Endothelial cell (in vitro differentiated cells): Measurements from ENCODE around the gene XXYLT1. TPM values are rescaled to one million over a fixed set of nuclear protein-coding genes. Genes with fewer than 3 reads are reported as not detected.

Experiments
- DNase-seq: peaks from one replicate; pipeline ENCODE4 v3.0.0; 2021; ENCODE audit warnings: low spot score
- H3K27ac Mint-ChIP-seq: one replicate; pipeline ENCODE4 v1.8.0; 2021; ENCODE audit warnings: mixed read lengths, inconsistent platforms; ENCODE audit not compliant: unreplicated experiment
- H3K27me3 Mint-ChIP-seq: one replicate; pipeline ENCODE4 v1.8.0; 2021; ENCODE audit warnings: mild to moderate bottlenecking, moderate library complexity, mixed read lengths, inconsistent platforms; ENCODE audit not compliant: unreplicated experiment
- H3K36me3 Mint-ChIP-seq: one replicate; pipeline ENCODE4 v1.8.0; 2021; ENCODE audit warnings: mild to moderate bottlenecking, low read depth, mixed read lengths, inconsistent platforms; ENCODE audit not compliant: unreplicated experiment
- H3K4me1 Mint-ChIP-seq: one replicate; pipeline ENCODE4 v1.8.0; 2021; ENCODE audit warnings: mild to moderate bottlenecking, mixed read lengths, inconsistent platforms; ENCODE audit not compliant: unreplicated experiment
- H3K4me3 Mint-ChIP-seq: one replicate; pipeline ENCODE4 v1.8.0; 2021; ENCODE audit warnings: mild to moderate bottlenecking, mixed read lengths, inconsistent platforms; ENCODE audit not compliant: unreplicated experiment
- H3K9me3 Mint-ChIP-seq: one replicate; pipeline ENCODE4 v1.8.0; 2021; ENCODE audit warnings: mixed read lengths, inconsistent platforms; ENCODE audit not compliant: unreplicated experiment
- CTCF ChIP-seq: fragments of 200-600 bp; sonication (generic); IDR thresholded peaks from one replicate; pipeline ENCODE4 v1.5.0; 2021; ENCODE audit warnings: antibody characterized with exemption; ENCODE audit not compliant: unreplicated experiment
- total RNA-seq: library from RNA; stranded (reverse); fragmentation: NEBNext Ultra II Directional; extraction: Animal tissue kit (Norgen Biotek cat#: 25700); gene quantifications from one replicate; pipeline ENCODE4 v1.2.1, GENCODE V29; 2021; ENCODE audit not compliant: unreplicated experiment

XXYLT1 gene
- total RNA-seq, 1 donor from 2014 or later = 25.0 TPM

GRCh38 chr3:195210266-195210973, 60.5 kb downstream of the XXYLT1 start:
- no peak overlapping the region for H3K4me3 Mint-ChIP-seq
- no peak for DNase-seq

GRCh38 chr3:195209847-195210265, 61.1 kb downstream of the XXYLT1 start:
- DNase-seq = no peak
- H3K36me3 Mint-ChIP-seq = peaks cover 19% of the 10 kb centered on the region
- H3K4me3 Mint-ChIP-seq = no peak overlapping the region
- no peak for TF ChIP-seq CTCF
- peaks cover 7% of the 10 kb centered on the region for H3K27me3 Mint-ChIP-seq
- peak overlapping the region; percentile 57 for H3K27ac Mint-ChIP-seq
- peaks cover 32% of the 10 kb centered on the region for H3K4me1 Mint-ChIP-seq
- H3K9me3 Mint-ChIP-seq = no peaks in the 10 kb centered on the region

More at GRCh38 chr3:195210266-195210973, 60.5 kb downstream of the XXYLT1 start:
- Mint-ChIP-seq H3K9me3 (no peaks in the 10 kb centered on the region), H3K27ac (peak overlapping the region; percentile 57), H3K36me3 (peaks cover 19% of the 10 kb centered on the region), H3K4me1 (peaks cover 32% of the 10 kb centered on the region), H3K27me3 (peaks cover 7% of the 10 kb centered on the region)
- TF ChIP-seq CTCF = no peak

- no peak for TF ChIP-seq CTCF
- Mint-ChIP-seq H3K27ac (no peak overlapping the region), H3K36me3 (peaks cover 19% of the 10 kb centered on the region), H3K4me3 (no peak overlapping the region), H3K9me3 (no peaks in the 10 kb centered on the region), H3K4me1 (peaks cover 34% of the 10 kb centered on the region), H3K27me3 (peaks cover 7% of the 10 kb centered on the region)
- no peak for DNase-seq
Measured at GRCh38 chr3:195209083-195209846, 61.7 kb downstream of the XXYLT1 start.

- H3K9me3 Mint-ChIP-seq = no peaks in the 10 kb centered on the region
- H3K4me1 Mint-ChIP-seq = peaks cover 35% of the 10 kb centered on the region
- DNase-seq = no peak
- H3K4me3 Mint-ChIP-seq = peak overlapping the region; percentile 29
- no peak overlapping the region for H3K27ac Mint-ChIP-seq
- H3K36me3 Mint-ChIP-seq = peaks cover 19% of the 10 kb centered on the region
- peaks cover 7% of the 10 kb centered on the region for H3K27me3 Mint-ChIP-seq
- TF ChIP-seq CTCF = no peak
Measured at GRCh38 chr3:195208631-195209030, 62.3 kb downstream of the XXYLT1 start.

GRCh38 chr3:195208183-195208582, 62.8 kb downstream of the XXYLT1 start:
- Mint-ChIP-seq H3K9me3 (no peaks in the 10 kb centered on the region), H3K4me1 (peaks cover 35% of the 10 kb centered on the region), H3K4me3 (peak overlapping the region; percentile 29), H3K27me3 (peaks cover 7% of the 10 kb centered on the region), H3K27ac (peak overlapping the region; percentile 0), H3K36me3 (peaks cover 19% of the 10 kb centered on the region)
- TF ChIP-seq CTCF = no peak
- no peak for DNase-seq
